Measurements from ENCODE around the gene FAM222B. TPM values are rescaled to one million over a fixed set of nuclear protein-coding genes. Genes with fewer than 3 reads are reported as not detected.

The FAM222B gene
- total RNA-seq, 2 donors from 2014 or later: 19.9 to 23.4 TPM

DNA sequence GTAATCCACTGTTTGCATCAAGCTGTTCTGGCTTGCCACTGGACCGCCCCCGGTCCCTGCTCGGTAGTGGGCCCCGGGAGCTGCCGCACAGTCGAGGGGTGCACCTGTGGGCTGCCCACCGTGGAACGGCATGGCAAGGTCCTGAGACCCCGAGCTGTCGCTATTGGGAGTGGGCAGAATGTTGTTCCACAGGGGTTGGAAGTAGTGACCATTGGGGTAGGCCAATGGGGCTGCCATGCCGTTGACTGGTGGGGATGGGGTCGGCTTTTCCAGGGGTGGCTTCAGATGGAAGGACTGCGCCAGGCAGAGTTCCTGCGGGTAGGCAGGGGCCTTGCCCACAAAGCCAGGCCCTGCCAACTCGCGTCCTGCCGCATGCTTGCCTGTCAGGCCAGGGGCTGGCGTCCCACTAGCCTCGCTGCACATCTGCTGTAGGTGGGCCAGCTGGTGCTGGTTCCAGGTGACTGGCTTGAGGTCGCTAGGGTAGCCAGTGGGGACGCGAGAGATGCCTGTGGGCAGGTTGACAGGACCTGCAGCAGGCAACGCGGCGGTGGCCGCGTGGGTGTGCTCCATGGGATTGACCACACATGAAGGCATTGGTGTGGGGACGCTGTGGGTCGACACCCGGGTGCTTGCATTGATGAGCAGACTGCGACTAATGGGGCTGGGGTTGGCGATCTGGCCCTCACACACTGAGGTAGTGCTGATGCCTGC lies 84.0 kb downstream of the FAM222B start:
- no peak overlapping the region for H3K4me3 ChIP-seq
- ATAC-seq (ENCODE audit: insufficient number of reproducible peaks, low FRiP score, low read depth): no peak
- H3K36me3 ChIP-seq: peaks cover 27% of the 10 kb centered on the region
- no peak for DNase-seq (ENCODE audit: low spot score)
- H3K27me3 ChIP-seq (replicated peaks; ENCODE audit: insufficient read depth): no peaks in the 10 kb centered on the region
- H3K27ac ChIP-seq: no peak overlapping the region
- no peaks in the 10 kb centered on the region for H3K9me3 ChIP-seq
- H3K4me1 ChIP-seq (ENCODE audit: control insufficient read depth in 1 of 2, low read depth in 2 of 2): no peaks in the 10 kb centered on the region
- TF ChIP-seq, protein P1, sequence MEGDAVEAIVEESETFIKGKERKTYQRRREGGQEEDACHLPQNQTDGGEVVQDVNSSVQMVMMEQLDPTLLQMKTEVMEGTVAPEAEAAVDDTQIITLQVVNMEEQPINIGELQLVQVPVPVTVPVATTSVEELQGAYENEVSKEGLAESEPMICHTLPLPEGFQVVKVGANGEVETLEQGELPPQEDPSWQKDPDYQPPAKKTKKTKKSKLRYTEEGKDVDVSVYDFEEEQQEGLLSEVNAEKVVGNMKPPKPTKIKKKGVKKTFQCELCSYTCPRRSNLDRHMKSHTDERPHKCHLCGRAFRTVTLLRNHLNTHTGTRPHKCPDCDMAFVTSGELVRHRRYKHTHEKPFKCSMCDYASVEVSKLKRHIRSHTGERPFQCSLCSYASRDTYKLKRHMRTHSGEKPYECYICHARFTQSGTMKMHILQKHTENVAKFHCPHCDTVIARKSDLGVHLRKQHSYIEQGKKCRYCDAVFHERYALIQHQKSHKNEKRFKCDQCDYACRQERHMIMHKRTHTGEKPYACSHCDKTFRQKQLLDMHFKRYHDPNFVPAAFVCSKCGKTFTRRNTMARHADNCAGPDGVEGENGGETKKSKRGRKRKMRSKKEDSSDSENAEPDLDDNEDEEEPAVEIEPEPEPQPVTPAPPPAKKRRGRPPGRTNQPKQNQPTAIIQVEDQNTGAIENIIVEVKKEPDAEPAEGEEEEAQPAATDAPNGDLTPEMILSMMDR (IDR thresholded peaks at IDR 0.05): no peak

DNA sequence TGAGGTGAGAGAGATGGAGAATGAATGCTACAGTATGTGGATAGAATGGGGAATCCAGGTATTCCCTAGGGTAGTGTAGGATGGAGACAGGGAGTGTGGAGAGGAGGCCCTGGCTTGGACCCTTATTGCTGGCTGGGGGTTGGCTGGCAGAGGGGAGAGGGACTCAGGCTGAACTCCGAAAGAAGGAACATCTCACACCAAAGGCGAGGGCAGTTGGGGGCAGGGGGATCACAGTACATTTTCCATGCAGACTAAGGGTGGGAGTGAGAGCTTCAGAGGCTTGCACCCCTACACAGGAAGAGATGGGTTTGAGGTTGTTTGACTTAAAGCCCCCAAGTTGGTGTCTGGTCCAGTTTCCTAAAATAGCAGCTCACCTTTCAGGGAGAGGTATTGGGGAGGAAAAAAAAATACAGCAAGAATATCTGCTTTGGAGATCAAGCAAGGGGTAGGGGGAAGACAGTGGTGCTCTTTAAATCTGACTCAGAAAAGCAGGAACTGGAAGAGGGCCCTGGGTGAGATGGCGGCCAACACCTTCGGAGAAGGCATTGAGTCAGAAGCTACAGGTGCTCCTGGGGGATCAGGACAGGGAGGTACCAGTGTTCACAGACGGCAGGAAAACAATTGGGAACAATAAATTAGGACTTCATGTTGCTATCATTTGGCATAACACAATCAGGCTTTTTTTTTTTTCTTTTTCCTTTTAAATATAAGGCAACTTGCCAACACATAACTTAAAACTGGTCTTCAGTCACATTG lies 86.4 kb downstream of the FAM222B start:
- Histone ChIP-seq H3K27me3 (replicated peaks; ENCODE audit: insufficient read depth) (no peaks in the 10 kb centered on the region), H3K36me3 (peaks cover 27% of the 10 kb centered on the region), H3K9me3 (no peaks in the 10 kb centered on the region), H3K27ac (no peak overlapping the region), H3K4me3 (no peak overlapping the region), H3K4me1 (ENCODE audit: control insufficient read depth in 1 of 2, low read depth in 2 of 2) (no peaks in the 10 kb centered on the region)
- TF ChIP-seq, protein P1 (IDR thresholded peaks at IDR 0.05): no peak
- ATAC-seq (ENCODE audit: insufficient number of reproducible peaks, low FRiP score, low read depth) (no peak), DNase-seq (ENCODE audit: low spot score) (no peak)

DNA sequence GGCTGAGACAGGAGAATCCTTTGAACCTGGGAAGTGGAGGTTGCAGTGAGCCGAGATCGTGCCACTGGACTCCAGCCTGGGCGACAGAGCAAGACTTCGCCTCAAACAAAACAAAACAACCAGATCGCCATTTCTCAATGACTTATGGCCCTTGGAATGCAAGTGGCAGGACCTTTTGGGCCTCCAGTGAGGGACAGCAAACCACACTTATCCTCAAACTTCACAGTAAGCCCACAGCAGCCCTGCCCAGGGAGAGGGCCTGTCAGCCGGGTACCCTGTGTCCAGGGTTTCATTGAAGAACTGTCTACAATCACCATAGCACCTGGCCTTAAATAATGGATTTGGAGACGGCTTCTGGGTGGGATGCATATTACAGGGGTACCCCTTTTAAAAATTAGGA lies 87.1 kb downstream of the FAM222B start:
- no peak for ATAC-seq (ENCODE audit: insufficient number of reproducible peaks, low FRiP score, low read depth)
- TF ChIP-seq, protein P1 (IDR thresholded peaks at IDR 0.05): no peak
- Histone ChIP-seq H3K27me3 (replicated peaks; ENCODE audit: insufficient read depth) (no peaks in the 10 kb centered on the region), H3K36me3 (peaks cover 27% of the 10 kb centered on the region), H3K27ac (no peak overlapping the region), H3K4me1 (ENCODE audit: control insufficient read depth in 1 of 2, low read depth in 2 of 2) (no peaks in the 10 kb centered on the region), H3K9me3 (no peaks in the 10 kb centered on the region), H3K4me3 (no peak overlapping the region)
- DNase-seq (ENCODE audit: low spot score): no peak

DNA sequence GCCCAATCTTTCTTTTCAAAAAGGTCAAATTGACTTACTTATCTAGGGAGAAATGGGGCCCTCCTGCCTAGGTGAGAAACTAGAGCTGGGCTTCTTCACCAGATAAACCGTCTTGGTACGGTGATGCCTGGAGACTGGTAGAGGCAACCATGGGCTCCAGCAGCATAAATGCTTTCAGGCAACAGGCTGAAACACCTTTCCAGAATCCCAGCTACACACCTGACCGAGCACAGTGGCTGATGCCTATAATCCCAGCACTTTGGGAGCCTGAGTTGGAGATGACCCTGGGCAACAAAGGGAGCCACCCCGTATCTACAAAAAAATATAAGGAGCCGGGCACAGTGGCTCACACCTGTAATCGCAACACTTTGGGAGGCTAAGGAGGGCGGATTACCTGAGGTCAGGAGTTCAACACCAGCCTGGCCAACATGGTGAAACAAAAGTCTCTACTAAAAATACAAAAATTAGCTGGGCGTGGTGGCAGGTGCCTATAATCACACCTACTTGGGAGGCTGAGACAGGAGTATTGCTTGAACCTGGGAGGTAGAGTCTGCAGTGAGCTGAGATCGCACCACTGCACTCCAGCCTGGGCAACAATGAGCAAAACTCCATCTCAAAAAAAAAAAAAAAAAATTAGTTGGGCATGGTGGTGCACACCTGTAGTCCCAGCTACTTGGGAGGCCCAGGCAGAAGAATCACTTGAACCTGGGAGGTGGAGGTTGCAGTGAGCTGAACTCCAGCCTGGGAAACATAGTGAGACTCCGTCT lies 90.8 kb downstream of the FAM222B start:
- Histone ChIP-seq H3K36me3 (peaks cover 6% of the 10 kb centered on the region), H3K4me3 (no peak overlapping the region), H3K27ac (no peak overlapping the region), H3K27me3 (replicated peaks; ENCODE audit: insufficient read depth) (no peaks in the 10 kb centered on the region), H3K4me1 (ENCODE audit: control insufficient read depth in 1 of 2, low read depth in 2 of 2) (peaks cover 6 to 12% of the 10 kb centered on the region in 2 donors), H3K9me3 (no peaks in the 10 kb centered on the region)
- ATAC-seq (ENCODE audit: insufficient number of reproducible peaks, low FRiP score, low read depth): no peak
- TF ChIP-seq, protein P1 (IDR thresholded peaks at IDR 0.05): no peak
- no peak for DNase-seq (ENCODE audit: low spot score)

Measured in thoracic aorta (tissue), 2 donors.